G401.6 (cell line): ENCODE results near the gene BATF.

Experiments
- FAIRE-seq: peaks from 2 replicates; lab custom pipeline; 2012; peaks lifted over from hg19 to GRCh38; lab: Jason Lieb, UNC

The BATF gene

GRCh38 chr14:75501080-75501479 is 21.2 kb upstream of the BATF start:
- FAIRE-seq = no peak

DNA sequence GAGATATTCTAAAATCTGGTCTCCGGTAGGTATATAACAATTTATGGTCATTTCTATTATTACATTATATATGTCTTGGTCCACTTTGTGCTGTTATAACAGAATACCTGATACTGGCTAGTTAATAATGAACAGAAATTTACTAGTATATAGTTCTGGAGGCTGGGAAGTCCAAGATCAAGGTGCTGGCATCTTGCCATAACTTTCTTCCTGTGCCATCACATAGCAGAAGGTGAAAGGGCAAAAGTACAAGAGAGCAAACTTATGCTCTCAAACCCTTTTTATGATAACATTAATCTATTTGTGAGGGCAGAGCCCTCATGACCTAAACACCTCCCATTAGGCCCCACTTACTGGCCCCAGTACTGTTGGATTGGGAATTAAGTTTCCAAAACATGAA is 17.9 kb upstream of the BATF start:
- FAIRE-seq = no peak

DNA sequence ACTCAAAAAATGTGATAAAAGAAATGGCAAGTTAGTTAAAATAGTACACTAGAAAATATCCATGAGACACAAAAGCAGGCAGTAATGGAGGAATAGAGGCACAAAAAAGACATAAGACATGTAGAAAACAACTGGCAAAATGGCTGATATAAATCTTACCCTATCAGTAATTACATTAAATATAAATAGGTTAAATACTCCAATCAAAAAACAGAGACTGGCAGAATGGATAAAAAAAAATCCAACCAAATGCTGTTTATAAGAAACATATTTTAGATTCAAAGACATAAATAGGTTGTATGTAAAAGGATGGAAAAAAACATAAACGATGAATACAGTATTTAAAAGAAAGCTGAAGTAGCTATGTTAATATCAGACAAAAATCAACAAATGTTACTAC is 15.3 kb upstream of the BATF start:
- FAIRE-seq = no peak

DNA sequence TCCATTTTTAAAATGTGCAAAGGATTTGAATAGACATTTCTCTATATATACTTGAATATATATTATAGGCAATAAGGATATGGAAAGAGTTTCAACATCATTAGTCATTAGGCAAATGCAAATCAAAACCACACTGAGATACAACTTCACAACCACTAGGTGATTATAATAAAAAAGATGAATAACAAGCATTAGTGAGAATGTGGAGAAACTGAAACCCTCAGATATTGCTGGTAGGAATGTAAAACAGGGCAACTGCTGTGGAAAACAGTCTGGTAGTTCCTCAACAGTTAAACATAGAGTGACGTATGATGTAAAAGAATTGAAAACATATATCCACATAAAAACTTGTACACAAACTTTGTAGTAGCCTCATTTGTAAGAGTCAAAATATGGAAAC is 11.7 kb upstream of the BATF start:
- FAIRE-seq = no peak

- FAIRE-seq = no peak
These were observed 11.1 kb upstream of the BATF start for GRCh38 chr14:75511201-75511600.

DNA sequence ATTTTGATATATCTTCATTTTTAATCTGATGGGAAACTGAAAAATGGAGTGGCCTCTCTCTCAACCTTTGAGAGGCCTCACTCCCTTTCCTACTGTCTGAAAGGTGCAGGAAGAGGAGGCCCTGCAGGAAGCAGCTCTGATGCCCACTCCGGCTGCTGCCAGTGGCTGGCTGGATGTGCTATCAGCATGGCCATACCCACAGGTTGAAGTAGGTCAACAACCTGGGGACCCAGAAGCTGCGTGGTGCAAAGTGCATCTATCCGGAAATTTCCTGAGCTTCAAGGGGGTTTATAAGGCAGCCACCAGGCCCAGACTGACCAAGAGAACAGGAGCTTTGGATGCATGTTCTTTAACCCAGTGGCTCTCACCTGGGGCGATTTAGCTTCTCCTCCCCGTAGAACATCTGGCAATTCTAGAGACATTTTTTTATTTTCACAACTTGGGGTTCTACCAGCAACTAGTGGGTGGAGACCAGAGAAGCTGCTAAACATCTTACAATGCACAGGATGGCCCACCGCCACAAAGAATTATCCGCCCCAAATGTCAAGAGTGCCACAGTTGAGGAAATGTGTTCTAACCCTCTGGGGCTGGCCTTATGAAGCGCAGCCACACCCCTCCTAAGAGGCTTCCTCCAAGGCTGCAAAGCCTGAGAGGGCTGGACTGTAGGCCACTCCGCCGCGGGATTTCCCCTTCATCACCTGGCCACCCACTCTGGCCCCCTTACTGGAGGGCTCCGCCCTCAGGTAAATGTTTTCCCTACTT is 8.2 kb upstream of the BATF start:
- FAIRE-seq = no peak

DNA sequence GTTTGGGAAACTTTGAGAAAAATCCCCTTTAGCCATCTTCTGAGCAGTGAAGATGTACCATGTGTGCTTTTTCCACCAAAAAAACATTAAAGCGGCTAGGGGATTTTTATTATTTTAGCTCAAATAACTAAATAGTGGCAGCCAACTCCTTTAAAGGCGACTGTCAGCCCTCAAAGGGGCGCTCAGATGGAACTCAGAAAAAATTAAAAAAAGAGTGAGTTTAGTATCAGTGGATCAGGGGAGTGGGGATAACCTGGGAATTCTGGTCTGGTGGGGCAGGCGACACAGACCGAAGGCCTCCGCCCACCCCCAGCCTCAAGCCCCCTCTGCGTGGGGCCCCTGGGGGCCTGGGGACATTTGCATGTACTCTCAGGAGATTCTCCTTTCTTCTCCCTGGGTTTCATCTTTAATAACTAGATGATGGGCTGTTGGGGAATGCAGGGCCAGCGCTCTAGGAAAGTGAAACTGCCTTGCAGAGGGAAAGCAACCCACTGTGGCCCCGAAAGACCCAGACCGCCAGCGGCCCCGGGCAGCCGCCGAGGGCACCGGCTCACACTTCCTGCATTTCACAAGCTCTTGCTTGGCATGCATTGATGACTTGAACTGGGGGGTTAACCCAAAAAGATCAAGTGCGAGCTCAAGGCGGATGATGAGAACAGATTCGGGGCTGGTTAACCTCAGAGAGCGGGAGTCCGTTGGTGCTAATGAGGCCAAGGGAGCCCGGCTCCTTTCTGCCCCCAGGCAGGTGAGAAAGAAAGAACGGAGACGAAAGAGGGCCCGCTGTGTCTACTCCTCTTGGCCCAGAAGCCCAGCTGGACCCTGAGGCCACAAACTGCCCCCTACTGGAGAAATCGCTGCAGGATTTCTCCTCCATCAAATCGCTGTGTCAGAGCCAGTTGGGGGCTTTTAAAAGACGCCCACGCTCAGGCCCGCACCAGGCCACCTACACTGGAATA is 7.3 kb upstream of the BATF start:
- FAIRE-seq = no peak

GRCh38 chr14:75515629-75515996 is 6.7 kb upstream of the BATF start:
- no peak for FAIRE-seq

- no peak for FAIRE-seq
These were observed 3.6 kb upstream of the BATF start for GRCh38 chr14:75518625-75519024.

GRCh38 chr14:75519394-75519793 is 2.9 kb upstream of the BATF start:
- FAIRE-seq = no peak

GRCh38 chr14:75519826-75520728 is 2.2 kb upstream of the BATF start:
- no peak for FAIRE-seq

GRCh38 chr14:75520852-75521251 is 1.4 kb upstream of the BATF start:
- no peak for FAIRE-seq

DNA sequence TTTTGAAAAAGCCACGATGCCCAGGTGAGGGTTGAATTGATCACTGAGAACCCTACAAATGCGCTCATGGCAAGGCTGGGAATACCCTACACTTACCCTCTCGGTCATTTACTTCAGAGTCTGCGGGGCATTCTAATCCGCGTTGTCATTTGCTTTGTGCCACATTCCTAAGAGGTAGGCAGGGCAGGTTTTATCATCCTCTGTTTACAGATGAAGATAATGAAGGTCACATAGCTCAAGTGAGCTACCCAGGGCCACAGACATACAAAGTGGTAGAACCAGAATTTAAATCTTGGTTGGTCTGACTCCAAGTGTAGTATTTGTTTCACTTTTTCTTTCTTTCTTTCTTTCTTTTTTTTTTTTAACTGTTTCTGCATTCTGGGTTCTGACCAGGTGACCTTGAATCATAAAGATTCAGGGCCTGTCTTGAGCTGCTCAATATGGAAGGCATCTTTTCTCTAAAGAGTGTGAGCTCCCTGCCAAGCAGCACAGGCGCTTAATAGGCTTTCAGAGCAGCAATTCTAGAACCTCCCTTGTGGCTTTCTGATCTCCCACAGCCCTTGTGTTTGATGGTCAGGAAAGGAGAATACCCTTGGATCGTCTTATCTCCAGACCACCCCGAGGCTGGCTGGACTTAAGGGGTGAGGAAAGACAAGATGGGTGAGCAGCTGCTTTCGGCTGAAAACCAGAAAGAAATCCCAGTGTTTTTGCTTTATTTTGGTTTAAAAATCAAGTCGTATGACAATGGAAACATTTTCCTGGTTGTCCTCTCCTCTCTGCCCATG is 662 bp upstream of the BATF start:
- FAIRE-seq = no peak

DNA sequence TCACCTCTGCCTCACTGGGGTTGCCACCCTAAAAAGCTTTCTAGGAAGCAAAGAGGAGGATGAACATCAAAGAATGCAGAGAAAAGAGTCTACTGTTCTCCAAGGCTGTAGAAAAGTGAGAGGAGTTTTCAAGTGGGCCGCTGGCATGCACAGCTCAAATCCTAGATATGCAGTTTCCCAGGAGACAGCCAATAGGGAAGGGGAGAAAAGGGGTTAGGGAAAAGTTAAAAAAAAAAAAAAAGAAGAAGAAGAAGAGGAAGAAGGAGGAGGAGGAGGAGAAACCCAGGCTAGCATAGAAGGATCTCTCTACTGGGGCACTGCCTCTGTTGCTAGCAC is 682 bp downstream of the BATF start:
- no peak for FAIRE-seq

- FAIRE-seq = no peak
These were observed 1.5 kb downstream of the BATF start for GRCh38 chr14:75523771-75524171.

DNA sequence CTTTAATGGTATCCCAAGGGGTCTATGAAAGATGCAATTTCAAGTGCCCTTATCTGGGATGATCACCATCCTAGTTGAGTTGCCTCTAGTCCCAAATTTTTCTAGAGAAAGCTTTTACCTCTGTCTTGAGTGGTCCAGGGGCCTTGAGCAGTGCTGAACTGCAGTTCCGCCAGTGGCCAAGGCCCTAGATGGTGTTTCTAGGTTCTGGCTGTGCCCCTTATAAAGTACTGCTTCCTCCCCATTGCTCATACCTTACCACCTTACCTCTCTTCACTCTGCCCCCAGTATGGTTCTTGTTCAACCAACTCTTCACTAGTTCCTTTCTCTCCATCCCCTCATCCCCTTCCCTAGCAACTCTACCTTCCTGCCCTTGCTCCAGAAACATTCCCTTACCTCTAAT is 3.7 kb downstream of the BATF start:
- no peak for FAIRE-seq

DNA sequence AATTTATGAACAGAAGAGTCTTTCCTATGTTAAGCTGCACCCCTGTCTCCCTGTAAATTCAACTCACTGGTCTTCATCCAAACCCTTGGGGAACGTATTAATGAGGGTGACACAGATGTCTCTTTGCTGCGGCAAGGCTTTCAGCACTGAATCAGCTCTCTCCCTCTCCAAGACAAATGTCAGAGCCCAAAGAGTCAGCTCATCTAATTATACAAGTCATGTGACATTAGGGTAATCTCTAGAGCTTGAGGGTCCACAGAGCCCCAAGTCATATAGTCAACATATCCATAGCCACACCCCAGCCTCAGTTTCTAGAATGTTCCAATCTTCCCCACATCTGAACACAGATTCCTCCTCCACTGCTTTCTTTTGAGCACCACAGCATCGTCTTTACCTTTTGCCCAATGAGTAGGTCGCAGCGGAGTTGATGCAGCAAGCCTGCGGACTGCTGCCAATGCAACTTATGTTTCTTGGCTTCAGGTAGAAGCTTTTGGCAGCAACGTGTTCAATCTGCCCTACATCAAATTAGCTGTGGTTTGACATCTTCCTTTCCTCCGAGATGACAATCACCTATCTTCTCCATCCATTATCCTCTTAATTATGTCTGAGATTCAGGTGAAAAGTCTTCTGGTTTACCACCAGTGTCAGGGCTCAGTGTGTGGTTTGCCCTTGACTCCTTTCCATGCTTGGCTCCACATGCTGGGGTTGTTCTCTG is 5.3 kb downstream of the BATF start:
- no peak for FAIRE-seq

DNA sequence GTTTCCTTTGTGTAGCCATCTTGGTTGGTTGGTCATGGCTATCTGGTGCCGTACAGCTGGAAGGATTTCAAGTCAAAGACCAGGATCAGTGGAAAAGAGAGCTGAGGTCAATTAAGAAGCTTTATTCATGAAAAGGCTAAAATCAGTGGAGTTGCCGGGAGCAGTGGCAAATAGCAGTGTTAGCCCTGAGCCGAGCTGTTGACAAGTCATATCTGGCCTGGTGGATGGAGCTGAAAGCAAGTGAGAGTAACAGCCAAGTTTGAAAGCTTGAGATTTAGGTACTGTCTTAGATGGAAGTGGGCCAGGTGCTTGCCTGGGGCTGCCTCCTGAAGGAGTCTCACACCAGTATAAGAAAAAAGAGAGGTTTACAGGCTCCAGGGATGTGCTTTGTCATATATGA is 9.0 kb downstream of the BATF start:
- FAIRE-seq = no peak

DNA sequence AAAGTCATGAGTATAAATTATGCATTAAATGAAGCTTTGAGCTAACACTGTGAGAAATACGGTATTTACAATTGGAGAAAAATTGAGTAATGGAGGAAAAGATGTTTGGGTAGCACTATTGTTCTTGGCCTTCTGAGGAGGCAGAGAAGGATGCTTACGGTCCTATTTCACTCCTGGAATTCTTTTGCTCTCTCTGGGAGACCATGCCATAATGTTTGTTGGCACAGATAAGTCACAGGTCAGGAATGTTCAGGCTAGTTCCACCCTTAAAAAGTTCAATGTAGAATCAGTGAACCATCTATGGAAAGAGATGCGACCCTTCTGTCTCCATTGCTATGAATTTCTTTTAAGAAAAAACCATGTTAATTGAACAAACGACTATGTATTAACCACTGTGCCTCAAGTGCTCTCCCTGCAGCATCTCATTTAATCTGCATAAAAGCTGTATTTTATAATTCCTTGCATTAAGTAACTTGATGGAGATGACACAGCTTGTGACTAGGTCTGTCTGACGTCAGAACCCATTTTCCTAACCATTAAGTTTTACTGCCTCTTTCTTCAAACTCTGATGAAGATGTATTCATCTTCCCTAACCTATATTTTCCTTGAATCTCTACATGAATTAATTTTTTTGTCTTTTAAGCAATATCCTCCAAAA is 9.5 kb downstream of the BATF start:
- no peak for FAIRE-seq

GRCh38 chr14:75533791-75534555 is 11.7 kb downstream of the BATF start:
- FAIRE-seq = no peak
